ENCODE measurements around the gene LRRTM2.
"Not testable (repeated sequence)": the region's sequence is repeated elsewhere in the genome, so short reads cannot be mapped to it uniquely, and the experiment has no call there.

LRRTM2 gene

DNA sequence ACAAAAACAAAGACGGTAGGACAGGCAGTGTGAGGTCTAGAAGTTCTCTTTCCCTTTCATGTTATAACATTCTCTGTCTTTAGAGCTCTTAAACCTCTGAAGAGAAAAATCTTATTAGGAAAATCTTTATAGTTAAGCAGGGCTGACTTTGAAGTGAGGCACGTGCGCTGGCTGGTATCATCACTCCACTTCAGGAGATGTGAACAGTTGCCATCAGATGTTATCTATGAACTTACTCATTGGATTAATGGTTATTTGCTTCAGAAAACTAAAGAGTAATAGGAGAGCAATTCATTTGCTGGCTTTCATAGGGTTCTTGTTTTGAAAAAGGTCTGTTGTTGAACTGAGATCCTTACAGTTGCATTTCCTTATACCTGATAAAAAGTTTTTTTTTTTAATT lies 25.7 kb downstream of the LRRTM2 start:
- TF ChIP-seq POLR2AphosphoS5 (IDR thresholded peaks at IDR 0.05; ENCODE audit: low read depth, low read length) = no peak
- no peak for TF ChIP-seq POU2F2 (IDR thresholded peaks at IDR 0.05; ENCODE audit: low read depth, low read length)
- no peak for TF ChIP-seq SPI1 (IDR thresholded peaks at IDR 0.05; ENCODE audit: low read depth, low read length)
- TF ChIP-seq POLR2A (IDR thresholded peaks at IDR 0.05; ENCODE audit: low read depth, low read length) = no peak
- no peak for TF ChIP-seq PAX5 (IDR thresholded peaks at IDR 0.05; ENCODE audit: insufficient read depth, low read length, severe bottlenecking)
- no peak for TF ChIP-seq TAF1 (IDR thresholded peaks at IDR 0.05; ENCODE audit: low read depth, low read length)
- FAIRE-seq (no peak), DNase-seq (ENCODE audit: insufficient read length, low spot score) (no peak)

DNA sequence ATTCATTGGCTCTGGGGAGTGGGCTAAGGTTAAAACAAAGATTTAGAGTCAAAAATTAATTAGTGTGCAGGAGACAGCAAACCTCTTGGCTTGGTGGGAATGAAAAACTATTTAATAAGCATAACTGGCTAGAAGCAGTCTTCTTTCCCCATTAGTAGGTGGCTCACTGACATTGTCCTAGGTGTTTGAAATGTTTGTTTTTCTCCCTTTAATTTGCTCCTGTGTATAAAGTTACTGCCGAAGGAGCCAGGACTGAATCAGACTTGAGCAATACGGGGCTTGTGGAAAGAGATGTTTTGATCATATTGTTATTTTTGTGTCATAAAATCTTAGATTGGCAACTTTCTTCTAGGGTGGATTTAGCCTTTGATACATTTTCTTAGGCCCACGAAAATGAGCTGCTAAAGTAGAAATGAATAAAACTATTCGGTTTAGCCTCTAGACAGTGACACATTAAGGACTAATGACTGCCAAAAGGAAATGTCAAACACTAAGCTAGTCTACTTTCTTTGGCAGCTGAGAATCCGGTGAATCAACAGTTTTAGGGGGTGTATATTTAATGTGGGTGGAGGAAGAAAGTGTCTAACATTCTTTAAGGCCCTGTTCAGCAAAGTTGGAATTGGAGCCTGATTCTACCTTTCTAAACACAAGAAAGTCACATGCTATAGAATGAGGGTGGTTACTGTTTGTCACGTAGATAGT lies 30.2 kb downstream of the LRRTM2 start:
- no peak for DNase-seq (ENCODE audit: insufficient read length, low spot score)
- FAIRE-seq = no peak
- TF ChIP-seq TAF1 (IDR thresholded peaks at IDR 0.05; ENCODE audit: low read depth, low read length) = no peak
- TF ChIP-seq POLR2A (IDR thresholded peaks at IDR 0.05; ENCODE audit: low read depth, low read length) = no peak
- TF ChIP-seq PAX5 (IDR thresholded peaks at IDR 0.05; ENCODE audit: insufficient read depth, low read length, severe bottlenecking) = no peak
- no peak for TF ChIP-seq POU2F2 (IDR thresholded peaks at IDR 0.05; ENCODE audit: low read depth, low read length)
- TF ChIP-seq SPI1 (IDR thresholded peaks at IDR 0.05; ENCODE audit: low read depth, low read length) = no peak
- TF ChIP-seq POLR2AphosphoS5 (IDR thresholded peaks at IDR 0.05; ENCODE audit: low read depth, low read length) = no peak

DNA sequence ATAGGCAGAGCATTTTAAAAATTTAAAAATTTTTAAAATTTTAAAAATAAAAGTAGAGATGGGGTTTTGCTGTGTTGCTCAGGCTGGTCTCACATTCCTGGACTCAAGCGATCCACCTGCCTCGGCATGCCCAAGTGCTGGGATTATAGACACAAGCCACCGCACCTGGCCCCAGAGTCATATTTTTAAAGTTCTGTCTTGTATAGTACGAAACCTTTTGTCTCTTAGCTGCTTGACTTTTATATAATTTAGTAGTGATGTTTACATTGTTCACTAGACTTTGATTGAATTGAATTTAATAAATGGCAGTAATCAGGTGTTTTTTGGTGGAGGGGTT lies 31.0 kb downstream of the LRRTM2 start:
- TF ChIP-seq PAX5 (IDR thresholded peaks at IDR 0.05; ENCODE audit: insufficient read depth, low read length, severe bottlenecking) (no peak), TAF1 (IDR thresholded peaks at IDR 0.05; ENCODE audit: low read depth, low read length) (no peak), POU2F2 (IDR thresholded peaks at IDR 0.05; ENCODE audit: low read depth, low read length) (no peak), POLR2A (IDR thresholded peaks at IDR 0.05; ENCODE audit: low read depth, low read length) (no peak), SPI1 (IDR thresholded peaks at IDR 0.05; ENCODE audit: low read depth, low read length) (no peak), POLR2AphosphoS5 (IDR thresholded peaks at IDR 0.05; ENCODE audit: low read depth, low read length) (no peak)
- no peak for FAIRE-seq
- no peak for DNase-seq (ENCODE audit: insufficient read length, low spot score)

DNA sequence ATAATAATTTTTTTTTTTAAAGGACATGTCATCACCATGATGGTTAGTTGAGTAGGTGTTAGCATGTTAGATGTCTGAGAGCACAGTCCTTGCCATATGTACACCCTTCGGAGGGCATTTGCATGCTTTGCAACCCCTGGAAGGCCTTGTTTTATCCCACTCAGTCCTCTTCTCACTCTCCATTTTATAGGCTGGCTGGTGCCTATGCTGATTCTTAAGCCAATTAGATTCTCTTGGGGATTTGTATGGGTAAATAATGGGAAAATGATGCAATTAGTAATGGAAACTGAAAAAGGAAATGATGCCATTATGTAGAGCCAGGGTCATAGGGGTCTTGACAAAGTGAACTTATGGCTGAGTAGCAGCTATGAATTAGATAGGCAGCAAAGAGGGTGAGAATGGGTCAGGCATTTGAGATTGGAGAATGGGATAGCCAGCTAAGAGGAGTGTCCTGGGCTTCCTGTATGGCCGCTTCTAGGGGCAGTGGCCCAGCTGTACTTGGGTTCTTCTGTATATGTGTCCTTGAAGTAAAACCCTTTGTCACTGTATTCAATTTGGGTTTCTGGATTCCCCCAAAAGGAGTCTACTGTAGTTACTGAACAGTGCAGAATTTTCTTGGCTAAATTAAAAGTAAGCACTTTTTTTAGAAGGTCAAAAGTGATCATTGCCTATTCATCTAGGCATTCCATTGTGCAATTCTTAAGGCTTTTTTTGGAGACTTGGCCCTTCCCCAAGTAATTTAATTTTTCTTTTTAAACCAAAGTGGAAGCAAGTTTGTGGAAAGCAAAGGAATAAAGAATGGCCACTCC lies 31.6 kb downstream of the LRRTM2 start:
- FAIRE-seq (no peak), DNase-seq (ENCODE audit: insufficient read length, low spot score) (no peak)
- no peak for TF ChIP-seq SPI1 (IDR thresholded peaks at IDR 0.05; ENCODE audit: low read depth, low read length)
- TF ChIP-seq POLR2AphosphoS5 (IDR thresholded peaks at IDR 0.05; ENCODE audit: low read depth, low read length) = no peak
- no peak for TF ChIP-seq POU2F2 (IDR thresholded peaks at IDR 0.05; ENCODE audit: low read depth, low read length)
- TF ChIP-seq TAF1 (IDR thresholded peaks at IDR 0.05; ENCODE audit: low read depth, low read length) = no peak
- no peak for TF ChIP-seq POLR2A (IDR thresholded peaks at IDR 0.05; ENCODE audit: low read depth, low read length)
- no peak for TF ChIP-seq PAX5 (IDR thresholded peaks at IDR 0.05; ENCODE audit: insufficient read depth, low read length, severe bottlenecking)

DNA sequence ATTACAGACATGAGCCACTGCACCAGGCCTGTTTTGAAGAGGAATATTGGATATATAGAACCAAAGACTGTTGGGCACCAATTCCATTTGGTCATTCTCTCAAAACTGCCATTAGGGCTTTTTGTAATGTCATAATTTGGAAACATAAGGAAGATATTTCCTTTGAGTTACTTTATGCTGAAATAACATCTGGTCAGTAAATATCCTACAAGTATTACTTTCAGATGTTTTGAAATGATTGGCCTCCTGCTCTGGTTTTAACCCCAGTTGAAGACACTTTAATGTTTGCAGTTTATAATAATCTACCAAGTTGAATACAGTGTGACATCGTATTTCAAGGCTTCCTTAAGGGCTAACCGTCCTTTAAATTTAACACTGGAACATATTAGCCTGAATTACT lies 33.6 kb downstream of the LRRTM2 start:
- FAIRE-seq (no peak), DNase-seq (ENCODE audit: insufficient read length, low spot score) (no peak)
- TF ChIP-seq SPI1 (IDR thresholded peaks at IDR 0.05; ENCODE audit: low read depth, low read length) (no peak), POU2F2 (IDR thresholded peaks at IDR 0.05; ENCODE audit: low read depth, low read length) (no peak), POLR2AphosphoS5 (IDR thresholded peaks at IDR 0.05; ENCODE audit: low read depth, low read length) (no peak), PAX5 (IDR thresholded peaks at IDR 0.05; ENCODE audit: insufficient read depth, low read length, severe bottlenecking) (no peak), POLR2A (IDR thresholded peaks at IDR 0.05; ENCODE audit: low read depth, low read length) (no peak), TAF1 (IDR thresholded peaks at IDR 0.05; ENCODE audit: low read depth, low read length) (no peak)

DNA sequence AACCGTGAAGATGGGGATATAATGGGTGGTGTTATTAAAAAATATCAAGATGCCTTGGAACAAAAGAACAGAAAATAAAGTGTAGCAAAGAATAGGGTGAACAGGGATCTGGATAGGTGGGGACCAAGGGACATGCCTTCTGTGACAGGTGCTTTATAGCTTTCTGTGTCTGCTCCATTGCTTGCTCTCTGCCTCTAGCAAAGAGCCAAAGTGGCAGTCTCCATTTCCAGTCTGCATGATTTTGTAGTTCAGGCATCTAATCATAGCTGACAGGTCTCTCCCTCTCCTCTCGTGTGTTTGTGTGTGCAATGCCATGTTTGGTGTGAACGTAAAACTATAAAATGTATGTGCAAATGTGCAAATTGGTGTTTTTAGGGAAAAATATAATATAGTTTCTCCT lies 35.0 kb downstream of the LRRTM2 start:
- FAIRE-seq (no peak), DNase-seq (ENCODE audit: insufficient read length, low spot score) (no peak)
- TF ChIP-seq SPI1 (IDR thresholded peaks at IDR 0.05; ENCODE audit: low read depth, low read length) (no peak), PAX5 (IDR thresholded peaks at IDR 0.05; ENCODE audit: insufficient read depth, low read length, severe bottlenecking) (no peak), POLR2AphosphoS5 (IDR thresholded peaks at IDR 0.05; ENCODE audit: low read depth, low read length) (no peak), POLR2A (IDR thresholded peaks at IDR 0.05; ENCODE audit: low read depth, low read length) (no peak), TAF1 (IDR thresholded peaks at IDR 0.05; ENCODE audit: low read depth, low read length) (no peak), POU2F2 (IDR thresholded peaks at IDR 0.05; ENCODE audit: low read depth, low read length) (no peak)

DNA sequence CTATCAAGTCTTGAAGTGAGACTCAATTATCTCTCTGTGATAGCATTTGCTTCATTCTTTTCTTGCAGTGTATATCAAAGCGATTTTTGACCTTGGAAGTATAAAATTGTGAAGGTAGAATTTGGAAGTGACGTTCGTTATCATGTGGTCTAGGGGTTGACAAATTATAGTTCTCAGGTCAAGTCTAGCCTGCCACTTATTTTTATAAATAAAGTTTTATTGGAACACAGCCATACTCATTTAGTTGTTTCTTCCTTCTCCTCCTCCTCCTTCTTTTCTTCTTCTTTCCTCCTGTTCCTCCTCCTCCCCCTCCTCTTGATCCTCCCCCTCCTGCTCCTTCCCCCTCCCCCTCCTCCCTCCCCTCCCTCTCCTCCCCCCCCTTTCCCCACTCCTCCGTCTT lies 38.0 kb downstream of the LRRTM2 start:
- DNase-seq (ENCODE audit: insufficient read length, low spot score) (no peak), FAIRE-seq (no peak)
- TF ChIP-seq SPI1 (IDR thresholded peaks at IDR 0.05; ENCODE audit: low read depth, low read length) = no peak
- TF ChIP-seq POLR2A (IDR thresholded peaks at IDR 0.05; ENCODE audit: low read depth, low read length) = no peak
- TF ChIP-seq POLR2AphosphoS5 (IDR thresholded peaks at IDR 0.05; ENCODE audit: low read depth, low read length) = no peak
- no peak for TF ChIP-seq POU2F2 (IDR thresholded peaks at IDR 0.05; ENCODE audit: low read depth, low read length)
- no peak for TF ChIP-seq TAF1 (IDR thresholded peaks at IDR 0.05; ENCODE audit: low read depth, low read length)
- no peak for TF ChIP-seq PAX5 (IDR thresholded peaks at IDR 0.05; ENCODE audit: insufficient read depth, low read length, severe bottlenecking)

DNA sequence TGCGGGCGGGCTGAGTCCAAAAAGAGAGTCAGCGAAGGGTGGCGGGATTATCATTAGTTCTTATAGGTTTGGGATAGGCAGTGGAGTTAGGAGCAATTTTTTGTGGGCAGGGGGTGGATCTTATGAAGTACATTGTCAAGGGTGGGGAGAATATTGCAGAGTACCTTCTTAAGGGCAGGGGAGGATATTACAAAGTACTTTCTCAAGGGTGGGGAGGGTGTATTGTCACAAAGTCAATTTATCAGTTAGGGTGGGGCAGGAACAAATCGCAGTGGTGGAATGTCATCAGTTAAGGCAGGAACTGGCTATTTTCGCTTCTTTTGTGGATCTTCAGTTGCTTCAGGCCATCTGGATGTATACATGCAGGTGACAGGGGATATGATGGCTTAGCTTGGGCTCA lies 40.3 kb downstream of the LRRTM2 start:
- not testable (repeated sequence) for DNase-seq (ENCODE audit: insufficient read length, low spot score); FAIRE-seq

DNA sequence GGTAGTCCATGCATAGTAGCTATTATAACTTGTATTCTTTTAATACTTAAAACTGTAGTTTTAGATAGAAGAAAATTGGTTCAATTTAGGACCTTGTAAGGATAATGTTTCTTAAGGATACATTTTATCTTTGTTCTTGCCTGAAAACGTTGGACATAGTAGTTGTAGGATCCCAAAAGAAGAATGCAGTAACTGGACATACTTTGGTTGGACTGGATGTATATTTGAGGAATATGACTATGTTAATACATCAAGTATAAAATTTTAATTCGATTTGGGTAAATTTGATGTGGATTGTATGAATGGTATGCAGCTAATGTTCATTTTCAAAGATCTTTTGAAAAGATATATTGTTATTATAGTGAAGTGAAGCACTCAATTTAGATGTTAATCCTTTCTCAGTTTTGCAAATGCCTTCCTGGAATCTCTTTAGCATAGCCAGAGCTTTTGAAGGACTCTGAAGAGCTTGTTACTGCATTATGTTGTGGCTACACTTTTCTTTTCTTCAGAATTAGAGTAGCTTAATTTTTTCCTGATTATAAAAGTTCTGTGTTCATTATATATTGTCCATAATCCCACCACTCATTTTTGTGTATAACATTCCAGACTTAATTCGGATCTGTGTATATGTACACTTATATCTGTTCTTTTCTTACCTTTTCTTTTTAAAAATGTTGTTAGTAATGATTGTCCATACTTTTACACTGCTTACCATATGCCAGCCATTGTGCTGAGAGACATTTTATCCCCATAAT lies 41.2 kb downstream of the LRRTM2 start:
- no peak for FAIRE-seq
- TF ChIP-seq POLR2A (IDR thresholded peaks at IDR 0.05; ENCODE audit: low read depth, low read length) = no peak
- no peak for TF ChIP-seq SPI1 (IDR thresholded peaks at IDR 0.05; ENCODE audit: low read depth, low read length)
- TF ChIP-seq TAF1 (IDR thresholded peaks at IDR 0.05; ENCODE audit: low read depth, low read length) = no peak
- TF ChIP-seq POLR2AphosphoS5 (IDR thresholded peaks at IDR 0.05; ENCODE audit: low read depth, low read length) = no peak
- TF ChIP-seq PAX5 (IDR thresholded peaks at IDR 0.05; ENCODE audit: insufficient read depth, low read length, severe bottlenecking) = no peak
- no peak for TF ChIP-seq POU2F2 (IDR thresholded peaks at IDR 0.05; ENCODE audit: low read depth, low read length)
- DNase-seq (ENCODE audit: insufficient read length, low spot score) = no peak
